ENCODE results near the gene KDM1A.

KDM1A gene

GRCh38 chr1:23050201-23050600, 30.9 kb downstream of the KDM1A start:
- Histone ChIP-seq H3K9ac (ENCODE audit: low read depth, low read length, poor library complexity, severe bottlenecking) (no peak overlapping the region), H3K4me3 (ENCODE audit: low read length, poor library complexity, severe bottlenecking) (no peak overlapping the region), H3K79me2 (ENCODE audit: insufficient read depth, low read length) (peaks cover 58% of the 10 kb centered on the region), H3K27me3 (ENCODE audit: insufficient read depth, low read length, poor library complexity, severe bottlenecking) (no peaks in the 10 kb centered on the region), H3K4me1 (ENCODE audit: insufficient read depth, low read length, poor library complexity, severe bottlenecking) (no peaks in the 10 kb centered on the region), H3K9me2 (replicated peaks; ENCODE audit: low read depth, low read length) (no peaks in the 10 kb centered on the region), H3K9me3 (ENCODE audit: insufficient read depth, low read depth, low read length) (no peaks in the 10 kb centered on the region), H3K36me3 (ENCODE audit: insufficient read depth, low read length) (peaks cover 81% of the 10 kb centered on the region), H4K20me1 (ENCODE audit: insufficient read depth, low read length, poor library complexity, severe bottlenecking) (peaks cover 70% of the 10 kb centered on the region), H2AFZ (ENCODE audit: low read length) (no peak overlapping the region), H3K4me2 (ENCODE audit: low read depth, low read length, poor library complexity, severe bottlenecking) (no peak overlapping the region), H3F3A (ENCODE audit: low read depth) (no peaks in the 10 kb centered on the region)
- TF ChIP-seq EZH2phosphoT487 (IDR thresholded peaks at IDR 0.05; ENCODE audit: borderline replicate concordance), result no peak
- TF ChIP-seq, protein P1, sequence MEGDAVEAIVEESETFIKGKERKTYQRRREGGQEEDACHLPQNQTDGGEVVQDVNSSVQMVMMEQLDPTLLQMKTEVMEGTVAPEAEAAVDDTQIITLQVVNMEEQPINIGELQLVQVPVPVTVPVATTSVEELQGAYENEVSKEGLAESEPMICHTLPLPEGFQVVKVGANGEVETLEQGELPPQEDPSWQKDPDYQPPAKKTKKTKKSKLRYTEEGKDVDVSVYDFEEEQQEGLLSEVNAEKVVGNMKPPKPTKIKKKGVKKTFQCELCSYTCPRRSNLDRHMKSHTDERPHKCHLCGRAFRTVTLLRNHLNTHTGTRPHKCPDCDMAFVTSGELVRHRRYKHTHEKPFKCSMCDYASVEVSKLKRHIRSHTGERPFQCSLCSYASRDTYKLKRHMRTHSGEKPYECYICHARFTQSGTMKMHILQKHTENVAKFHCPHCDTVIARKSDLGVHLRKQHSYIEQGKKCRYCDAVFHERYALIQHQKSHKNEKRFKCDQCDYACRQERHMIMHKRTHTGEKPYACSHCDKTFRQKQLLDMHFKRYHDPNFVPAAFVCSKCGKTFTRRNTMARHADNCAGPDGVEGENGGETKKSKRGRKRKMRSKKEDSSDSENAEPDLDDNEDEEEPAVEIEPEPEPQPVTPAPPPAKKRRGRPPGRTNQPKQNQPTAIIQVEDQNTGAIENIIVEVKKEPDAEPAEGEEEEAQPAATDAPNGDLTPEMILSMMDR (conservative IDR thresholded peaks at IDR 0.05; ENCODE audit: low read length), result no peak

GRCh38 chr1:23051290-23051909, 32.1 kb downstream of the KDM1A start:
- no peaks in the 10 kb centered on the region for H3K9me3 ChIP-seq (ENCODE audit: insufficient read depth, low read depth, low read length)
- H3K9me2 ChIP-seq (replicated peaks; ENCODE audit: low read depth, low read length), result no peaks in the 10 kb centered on the region
- TF ChIP-seq, protein P1 (conservative IDR thresholded peaks at IDR 0.05; ENCODE audit: low read length), result no peak
- no peak for TF ChIP-seq EZH2phosphoT487 (IDR thresholded peaks at IDR 0.05; ENCODE audit: borderline replicate concordance)
- no peak overlapping the region for H2AFZ ChIP-seq (ENCODE audit: low read length)
- H3K36me3 ChIP-seq (ENCODE audit: insufficient read depth, low read length), result peaks cover 81% of the 10 kb centered on the region
- H4K20me1 ChIP-seq (ENCODE audit: insufficient read depth, low read length, poor library complexity, severe bottlenecking), result peaks cover 59% of the 10 kb centered on the region
- H3K4me1 ChIP-seq (ENCODE audit: insufficient read depth, low read length, poor library complexity, severe bottlenecking), result no peaks in the 10 kb centered on the region
- no peaks in the 10 kb centered on the region for H3K27me3 ChIP-seq (ENCODE audit: insufficient read depth, low read length, poor library complexity, severe bottlenecking)
- no peak overlapping the region for H3K4me3 ChIP-seq (ENCODE audit: low read length, poor library complexity, severe bottlenecking)
- peaks cover 46% of the 10 kb centered on the region for H3K79me2 ChIP-seq (ENCODE audit: insufficient read depth, low read length)
- H3K9ac ChIP-seq (ENCODE audit: low read depth, low read length, poor library complexity, severe bottlenecking), result no peak overlapping the region
- H3K4me2 ChIP-seq (ENCODE audit: low read depth, low read length, poor library complexity, severe bottlenecking), result no peak overlapping the region
- no peaks in the 10 kb centered on the region for H3F3A ChIP-seq (ENCODE audit: low read depth)

DNA sequence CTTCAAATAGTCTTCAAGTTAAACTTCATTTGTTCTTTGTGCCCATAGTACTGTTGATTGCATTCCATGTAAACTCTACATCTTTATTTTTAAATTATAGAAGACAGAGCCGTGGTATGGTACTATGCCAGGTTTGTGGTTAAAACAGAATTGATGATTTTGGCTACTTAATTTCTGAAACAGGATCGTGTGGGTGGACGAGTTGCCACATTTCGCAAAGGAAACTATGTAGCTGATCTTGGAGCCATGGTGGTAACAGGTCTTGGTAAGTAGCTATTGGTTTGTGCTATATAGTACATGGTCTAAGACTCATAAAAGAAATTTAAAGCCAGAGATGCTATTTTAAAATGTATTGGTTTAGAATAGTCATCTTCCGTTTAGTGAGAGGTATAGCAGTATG, 38.0 kb downstream of the KDM1A start:
- H3K27me3 ChIP-seq (ENCODE audit: insufficient read depth, low read length, poor library complexity, severe bottlenecking), result no peaks in the 10 kb centered on the region
- no peaks in the 10 kb centered on the region for H3K9me2 ChIP-seq (replicated peaks; ENCODE audit: low read depth, low read length)
- H3K36me3 ChIP-seq (ENCODE audit: insufficient read depth, low read length), result peaks cover 98% of the 10 kb centered on the region
- TF ChIP-seq, protein P1 (conservative IDR thresholded peaks at IDR 0.05; ENCODE audit: low read length), result no peak
- TF ChIP-seq EZH2phosphoT487 (IDR thresholded peaks at IDR 0.05; ENCODE audit: borderline replicate concordance), result no peak
- peaks cover 12% of the 10 kb centered on the region for H4K20me1 ChIP-seq (ENCODE audit: insufficient read depth, low read length, poor library complexity, severe bottlenecking)
- H3K9ac ChIP-seq (ENCODE audit: low read depth, low read length, poor library complexity, severe bottlenecking), result no peak overlapping the region
- H2AFZ ChIP-seq (ENCODE audit: low read length), result no peak overlapping the region
- no peaks in the 10 kb centered on the region for H3K4me1 ChIP-seq (ENCODE audit: insufficient read depth, low read length, poor library complexity, severe bottlenecking)
- H3F3A ChIP-seq (ENCODE audit: low read depth), result no peaks in the 10 kb centered on the region
- no peak overlapping the region for H3K4me3 ChIP-seq (ENCODE audit: low read length, poor library complexity, severe bottlenecking)
- no peak overlapping the region for H3K4me2 ChIP-seq (ENCODE audit: low read depth, low read length, poor library complexity, severe bottlenecking)
- H3K9me3 ChIP-seq (ENCODE audit: insufficient read depth, low read depth, low read length), result no peaks in the 10 kb centered on the region
- H3K79me2 ChIP-seq (ENCODE audit: insufficient read depth, low read length), result peaks cover 9% of the 10 kb centered on the region; the same call in 1 of the 2 replicates
